SU-DHL-6 (cell line): ENCODE measurements around the gene SDCCAG8.

ENCODE experiments used
- CTCF ChIP-seq: fragments of 200-600 bp; sonication (generic); IDR thresholded peaks from one replicate; pipeline ENCODE4 v1.5.1; 2017; ENCODE audit warnings: antibody characterized with exemption, mild to moderate bottlenecking, low read length, moderate library complexity; ENCODE audit not compliant: insufficient read depth, poor library complexity, severe bottlenecking
- EZH2phosphoT487 ChIP-seq: fragments of 200-600 bp; sonication (generic), shearing (Covaris generic); conservative IDR thresholded peaks from 2 replicates; pipeline ENCODE4 v1.6.1; 2018; ENCODE audit warnings: mild to moderate bottlenecking, antibody characterized with exemption, low read length, moderate library complexity, mixed read lengths

GRCh38 chr1:243421784-243422183 is 165.9 kb downstream of the SDCCAG8 start:
- TF ChIP-seq CTCF (no peak), EZH2phosphoT487 (no peak)
